T-helper 1 cell treated with Interleukin-12 subunit alpha and Interleukin-12 subunit beta and Interleukin-4 antibody, amounts not matched to agents 30 ng/mL and 1 ng/mL, for 36 hours (primary cell): ENCODE data around the gene UPK3BL2. TPM values are rescaled to one million over a fixed set of nuclear protein-coding genes. Genes with fewer than 3 reads are reported as not detected.
"Not testable (repeated sequence)": the region's sequence is repeated elsewhere in the genome, so short reads cannot be mapped to it uniquely, and the experiment has no call there.

Experiments used
- intact Hi-C: fragments of 100-400 bp; cut with micrococcal nuclease; formaldehyde crosslinking; loops from one replicate; pipeline ENCODE4 v1.15.1; 2024
- total RNA-seq: library from RNA; stranded (reverse); gene quantifications from 2 replicates; pipeline ENCODE4 v1.2.3, GENCODE V29; 2022

The UPK3BL2 gene, protein sequence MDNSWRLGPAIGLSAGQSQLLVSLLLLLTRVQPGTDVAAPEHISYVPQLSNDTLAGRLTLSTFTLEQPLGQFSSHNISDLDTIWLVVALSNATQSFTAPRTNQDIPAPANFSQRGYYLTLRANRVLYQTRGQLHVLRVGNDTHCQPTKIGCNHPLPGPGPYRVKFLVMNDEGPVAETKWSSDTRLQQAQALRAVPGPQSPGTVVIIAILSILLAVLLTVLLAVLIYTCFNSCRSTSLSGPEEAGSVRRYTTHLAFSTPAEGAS
- 25.7 and 29.3 TPM in 2 replicates for total RNA-seq

GRCh38 chr7:102543596-102543995 is at the start of gene UPK3BL2:
Gene UPK3BL2 (minus strand): TSS chr7:102543696. CDS start chr7:102543636, 60 bp downstream.
- intact Hi-C loops, result not testable (repeated sequence)

GRCh38 chr7:102592477-102593019 is 49.1 kb upstream of the UPK3BL2 start:
- intact Hi-C loops, result not testable (repeated sequence)

DNA sequence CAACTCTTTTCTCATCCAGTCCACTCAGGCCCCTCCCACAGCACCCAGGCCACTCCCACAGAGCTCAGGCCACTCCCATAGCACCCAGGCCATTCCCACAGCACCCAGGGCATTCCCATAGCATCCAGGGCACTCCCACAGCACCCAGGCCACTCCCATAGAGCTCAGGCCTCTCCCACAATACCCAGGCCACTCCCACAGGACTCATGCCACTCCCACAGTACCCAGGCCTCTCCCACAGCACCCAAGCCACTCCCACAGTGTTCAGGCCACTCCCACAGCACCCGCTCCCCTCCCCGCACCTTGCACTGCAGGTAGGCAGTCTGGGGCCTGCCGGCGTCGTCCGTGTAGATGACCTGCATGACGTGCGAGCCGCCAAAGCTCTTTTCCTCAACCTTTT is 46.4 kb upstream of the UPK3BL2 start:
- intact Hi-C loops, result not testable (repeated sequence)

DNA sequence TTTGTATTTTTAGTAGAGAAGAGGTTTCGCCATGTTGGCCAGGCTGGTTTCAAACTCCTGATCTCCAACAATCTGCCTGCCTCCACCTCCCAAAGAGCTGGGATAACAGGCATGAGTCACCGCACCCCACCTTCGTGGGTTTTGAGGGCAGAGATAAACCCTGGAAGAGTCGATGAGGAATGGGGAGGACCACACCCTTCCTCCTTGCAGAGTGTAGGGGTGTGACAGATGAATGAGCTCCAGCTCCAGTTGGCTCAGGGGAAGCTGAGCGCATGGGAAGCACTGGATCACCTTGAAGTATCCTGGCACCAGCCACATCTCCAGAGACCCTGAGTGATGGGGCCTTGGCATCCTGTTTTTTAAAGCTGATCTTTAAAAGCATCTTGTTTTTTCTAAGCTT is 40.0 kb upstream of the UPK3BL2 start:
- intact Hi-C loops, result not testable (repeated sequence)

- intact Hi-C loops, result not testable (repeated sequence)
Measured at GRCh38 chr7:102581722-102582121, 38.2 kb upstream of the UPK3BL2 start.

DNA sequence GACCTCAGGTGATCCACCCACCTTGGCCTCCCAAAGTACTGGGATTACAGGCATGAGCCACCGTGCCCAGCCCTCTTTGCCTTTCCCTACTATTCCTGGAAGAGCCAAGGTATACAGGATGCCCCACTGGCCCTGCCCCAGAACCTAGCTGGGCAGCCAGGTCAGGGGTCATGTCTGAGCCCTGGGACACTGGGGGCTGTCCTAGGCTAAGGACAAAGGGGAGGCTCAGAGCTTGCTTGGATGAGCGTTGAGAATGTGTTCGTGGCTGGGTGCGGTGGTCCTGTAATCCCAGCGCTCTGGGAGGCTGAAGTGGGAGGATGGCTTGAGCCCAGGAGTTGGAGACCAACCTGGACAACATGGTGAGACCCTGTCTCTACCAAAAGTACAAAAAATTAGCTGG is 35.0 kb upstream of the UPK3BL2 start:
- intact Hi-C loops, result not testable (repeated sequence)

- intact Hi-C loops, result not testable (repeated sequence)
Measured at GRCh38 chr7:102577315-102578240, 34.1 kb upstream of the UPK3BL2 start.

DNA sequence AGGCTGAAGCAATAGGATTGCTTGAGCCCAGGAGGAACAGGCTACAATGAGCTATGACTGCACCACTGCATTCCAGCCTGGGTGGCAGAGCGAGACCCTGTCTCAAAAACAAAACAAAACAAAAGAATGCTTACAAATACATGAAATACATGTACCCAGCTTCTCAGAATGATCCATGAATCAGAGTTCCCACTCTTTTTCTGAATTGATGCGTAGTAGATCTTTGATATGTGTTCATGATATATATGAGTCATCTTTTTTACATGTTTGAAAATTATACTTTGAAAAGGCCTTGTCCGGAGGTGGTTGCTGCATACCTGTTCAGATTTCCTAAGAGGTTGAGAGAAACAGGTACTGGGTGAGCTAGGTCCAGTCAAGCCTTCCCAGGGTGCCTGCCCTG is 32.9 kb upstream of the UPK3BL2 start:
- intact Hi-C loops, result not testable (repeated sequence)

DNA sequence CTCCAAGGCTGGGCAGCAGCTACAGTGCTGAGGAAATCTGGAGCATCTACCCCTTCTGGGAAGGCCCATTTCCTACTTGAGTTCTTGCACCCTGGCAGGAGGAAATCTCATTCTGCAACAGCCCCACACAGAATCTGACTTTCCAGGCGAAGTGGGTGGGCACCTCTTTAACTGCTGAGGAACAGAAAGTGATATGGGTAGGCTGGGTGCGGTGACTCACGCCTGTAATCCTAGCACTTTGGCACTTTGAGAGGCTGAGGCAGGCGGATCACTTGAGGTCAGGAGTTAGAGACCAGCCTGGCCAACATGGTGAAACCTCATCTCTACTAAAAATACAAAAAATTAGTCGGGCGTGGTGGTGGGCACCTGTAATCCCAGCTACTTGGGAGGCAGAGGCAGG is 31.1 kb upstream of the UPK3BL2 start:
- intact Hi-C loops, result not testable (repeated sequence)

- intact Hi-C loops, result not testable (repeated sequence)
Measured at GRCh38 chr7:102572261-102573239, 29.1 kb upstream of the UPK3BL2 start, which contains the start of gene POLR2J3. Gene POLR2J3 (minus strand): TSS chr7:102572583. CDS start chr7:102572521, 62 bp downstream.

DNA sequence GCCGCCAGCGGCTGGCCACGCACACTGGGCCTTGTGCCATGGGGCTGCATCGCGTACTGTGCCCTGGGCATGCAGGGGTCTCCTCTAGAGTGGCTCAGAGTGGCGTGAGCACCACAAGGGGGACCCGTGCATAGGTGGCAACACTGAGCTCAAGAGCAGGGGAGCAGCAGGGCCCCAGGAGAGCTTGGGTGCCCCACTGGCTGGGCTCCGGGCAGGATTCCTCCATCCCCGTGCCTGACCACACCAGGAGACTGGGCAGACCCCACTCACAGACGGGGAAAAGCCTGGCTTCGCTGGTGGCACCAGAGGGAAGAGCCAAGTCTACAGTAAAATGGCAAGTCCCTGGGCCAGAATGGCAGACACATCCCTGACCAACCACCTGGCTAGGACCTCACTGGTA is 25.1 kb upstream of the UPK3BL2 start:
- intact Hi-C loops, result not testable (repeated sequence)

DNA sequence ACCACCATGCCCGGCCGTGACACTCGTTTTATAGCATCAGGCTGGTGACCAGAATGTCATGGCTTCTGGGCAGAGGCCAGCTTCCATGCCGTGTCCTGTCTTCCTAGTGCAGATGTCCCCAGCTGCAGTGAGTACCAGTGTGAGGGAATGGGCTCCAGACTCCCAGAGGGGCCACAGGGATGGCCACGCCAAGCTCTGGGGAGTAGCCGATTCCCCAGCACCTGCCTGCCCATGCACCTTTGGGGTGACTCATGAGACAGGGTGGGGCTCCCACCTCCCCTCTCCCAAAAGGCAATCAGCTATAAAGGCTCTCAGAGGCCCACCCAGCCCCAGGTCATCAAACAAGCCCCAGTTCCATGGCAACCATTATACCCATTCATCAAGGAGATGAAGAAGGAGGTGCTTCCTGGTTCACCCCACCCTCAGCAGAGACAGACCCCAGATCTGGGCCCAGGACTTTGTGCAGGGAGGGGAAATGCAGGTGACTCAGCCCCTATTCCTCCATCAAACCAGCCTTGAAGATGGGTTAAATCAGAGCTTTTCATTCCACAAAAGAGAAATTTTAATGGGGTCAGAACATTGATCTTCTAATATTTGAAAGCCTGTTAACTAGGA is 7.4 kb upstream of the UPK3BL2 start, which contains the start of gene SPDYE2:
SPDYE2 (plus strand) TSS at position 419 of the 615 bp plus-strand sequence. CDS start 2,030 bp downstream, outside the sequence.
- intact Hi-C loops, result not testable (repeated sequence)

DNA sequence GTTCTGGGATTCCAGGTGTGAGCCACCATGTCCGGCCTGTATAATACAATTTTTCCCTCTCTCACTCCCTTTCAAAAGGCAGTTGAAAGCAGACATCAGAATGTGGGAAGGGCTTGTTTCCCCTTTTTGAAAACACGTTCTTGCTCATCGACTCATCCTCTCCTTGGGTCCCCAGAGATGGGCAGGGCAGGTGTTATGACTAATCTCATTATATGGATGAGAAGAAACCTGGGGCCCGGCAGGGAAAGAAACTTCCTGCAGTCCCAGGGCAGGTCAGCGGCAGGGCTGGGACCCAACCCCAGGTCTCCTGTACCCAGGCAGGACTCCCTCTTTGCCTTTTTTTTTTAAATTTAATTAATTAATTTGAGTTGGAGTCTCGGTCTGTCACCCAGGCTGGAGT is 2.9 kb upstream of the UPK3BL2 start:
- intact Hi-C loops, result not testable (repeated sequence)

GRCh38 chr7:102545288-102545687 is 1.8 kb upstream of the UPK3BL2 start:
- intact Hi-C loops, result not testable (repeated sequence)

GRCh38 chr7:102544372-102544771 is 876 bp upstream of the UPK3BL2 start:
- intact Hi-C loops, result not testable (repeated sequence)

- intact Hi-C loops, result not testable (repeated sequence)
Measured at GRCh38 chr7:102542771-102543170, 725 bp downstream of the UPK3BL2 start.

GRCh38 chr7:102542083-102542482 is 1.4 kb downstream of the UPK3BL2 start:
- intact Hi-C loops, result not testable (repeated sequence)

DNA sequence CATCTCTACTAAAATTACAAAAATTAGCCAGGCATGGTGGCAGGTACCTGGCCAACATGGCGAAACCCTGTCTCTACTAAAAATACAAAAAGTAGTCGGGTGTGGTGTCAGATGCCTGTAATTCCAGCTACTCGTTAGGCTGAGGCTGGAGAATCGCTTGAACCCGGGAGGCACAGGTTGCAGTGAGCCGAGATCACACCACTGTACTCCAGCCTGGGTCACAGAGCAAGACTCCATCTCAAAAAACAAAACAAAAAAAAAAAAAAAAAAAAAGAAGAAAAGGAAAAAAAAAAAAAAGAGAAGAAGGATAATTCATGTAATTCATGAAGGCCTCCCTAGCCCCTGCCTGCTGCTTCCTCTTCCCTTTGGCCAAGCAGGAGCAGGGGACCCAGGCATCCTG is 2.9 kb downstream of the UPK3BL2 start:
- intact Hi-C loops, result not testable (repeated sequence)

GRCh38 chr7:102535062-102535615 is 8.4 kb downstream of the UPK3BL2 start:
- intact Hi-C loops, result not testable (repeated sequence)

DNA sequence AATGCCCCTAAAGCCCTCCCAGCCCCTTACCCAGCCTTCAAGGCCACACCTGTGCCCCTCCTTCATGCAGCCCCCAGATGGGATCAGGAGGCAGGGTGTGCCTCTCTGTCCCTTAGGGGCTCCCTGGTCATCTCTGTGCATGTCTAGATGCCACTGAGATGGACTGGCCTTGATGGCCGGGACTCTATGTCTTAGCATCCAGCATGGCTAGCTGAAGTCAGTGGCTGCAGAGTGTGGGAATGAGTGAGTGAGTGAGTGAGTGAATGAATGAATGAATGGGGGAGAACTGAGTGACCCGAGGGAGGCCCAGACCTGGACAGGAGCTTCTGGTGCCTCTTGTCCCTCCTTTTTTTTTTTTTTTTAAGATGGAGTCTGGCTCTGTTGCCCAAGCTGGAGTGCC is 11.4 kb downstream of the UPK3BL2 start:
- intact Hi-C loops, result not testable (repeated sequence)
